SKM-1 (cell line): ENCODE results near the gene PSIP1.
"Not testable (repeated sequence)": the region's sequence is repeated elsewhere in the genome, so short reads cannot be mapped to it uniquely, and the experiment has no call there.

Experiments
- DNase-seq: peaks from one replicate; lab custom pipeline; 2025; ENCODE audit not compliant: unreplicated experiment; lab: John Stamatoyannopoulos, UW

PSIP1 gene

DNA sequence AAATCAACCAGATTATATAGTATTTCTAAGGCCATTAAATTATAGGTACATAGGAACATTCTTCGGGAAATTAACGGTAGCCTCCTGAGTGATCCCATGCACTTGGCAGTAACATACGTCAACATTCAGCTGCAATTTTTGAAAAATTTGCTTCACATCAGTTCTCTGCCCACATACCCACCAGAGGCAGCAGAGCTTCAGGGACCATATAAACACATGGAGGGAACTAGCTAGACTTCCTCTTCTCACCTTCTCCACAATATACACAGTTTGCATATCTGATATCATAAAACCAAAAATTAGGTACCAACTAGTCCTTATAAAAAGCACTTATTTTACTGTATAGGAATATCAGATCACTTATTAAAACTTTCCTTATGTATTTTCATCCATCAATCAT lies 4.8 kb downstream of the PSIP1 start:
- no peak for DNase-seq

DNA sequence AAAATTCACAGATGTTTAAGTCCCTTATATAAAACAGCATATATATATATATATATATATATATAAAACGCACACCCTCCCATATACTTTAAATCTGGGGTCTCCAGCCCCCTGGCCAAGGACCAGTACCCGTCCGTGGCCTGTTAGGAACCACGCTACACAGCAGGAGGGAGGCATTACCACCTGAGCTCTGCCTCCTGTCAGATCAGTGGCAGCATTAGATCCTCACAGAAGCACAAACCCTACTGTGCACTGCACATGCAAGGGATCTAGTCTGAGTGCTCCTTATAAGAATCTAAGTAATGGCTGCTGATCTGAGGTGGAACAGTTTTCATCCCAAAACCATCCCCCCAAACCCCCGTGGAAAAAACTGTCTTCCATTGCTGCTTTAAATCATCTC lies 9.0 kb downstream of the PSIP1 start:
- DNase-seq, result no peak

DNA sequence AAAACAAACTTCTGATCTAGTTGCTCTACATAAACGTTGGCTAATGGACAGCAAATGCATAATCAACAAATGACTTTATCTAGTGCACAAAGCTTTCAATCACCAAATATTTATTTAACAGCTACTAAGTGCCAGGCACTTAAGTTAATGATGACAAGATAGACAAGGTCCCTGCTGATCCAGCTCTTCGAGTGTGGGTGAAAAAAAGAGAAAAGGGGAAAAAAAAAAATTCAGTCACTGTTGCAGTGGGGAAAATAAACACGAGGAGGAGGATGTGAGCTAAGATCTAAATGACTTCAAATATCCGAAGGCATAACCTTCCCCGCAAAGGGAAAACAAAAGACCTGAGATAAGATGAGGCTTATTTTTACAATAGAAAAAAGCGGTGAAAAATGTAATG lies 9.6 kb downstream of the PSIP1 start:
- no peak for DNase-seq

DNA sequence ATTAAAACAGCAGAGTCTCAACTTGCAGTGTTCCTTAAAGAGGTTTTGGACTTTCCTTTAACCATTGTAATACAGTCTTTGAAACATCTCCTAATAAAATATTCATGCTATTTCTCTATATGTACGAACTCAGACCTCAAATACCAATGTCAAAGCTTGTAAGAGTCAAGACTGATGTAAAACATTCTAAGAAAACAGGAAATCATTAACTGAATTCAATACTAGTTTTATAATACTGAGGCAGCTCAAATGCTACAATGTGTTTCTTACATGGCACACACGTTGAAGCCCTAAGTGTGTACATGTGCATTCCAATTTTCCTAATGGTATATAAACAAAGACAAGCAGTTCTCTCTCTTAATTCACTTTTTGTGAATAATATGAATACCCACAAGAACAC lies 11.6 kb downstream of the PSIP1 start:
- no peak for DNase-seq

DNA sequence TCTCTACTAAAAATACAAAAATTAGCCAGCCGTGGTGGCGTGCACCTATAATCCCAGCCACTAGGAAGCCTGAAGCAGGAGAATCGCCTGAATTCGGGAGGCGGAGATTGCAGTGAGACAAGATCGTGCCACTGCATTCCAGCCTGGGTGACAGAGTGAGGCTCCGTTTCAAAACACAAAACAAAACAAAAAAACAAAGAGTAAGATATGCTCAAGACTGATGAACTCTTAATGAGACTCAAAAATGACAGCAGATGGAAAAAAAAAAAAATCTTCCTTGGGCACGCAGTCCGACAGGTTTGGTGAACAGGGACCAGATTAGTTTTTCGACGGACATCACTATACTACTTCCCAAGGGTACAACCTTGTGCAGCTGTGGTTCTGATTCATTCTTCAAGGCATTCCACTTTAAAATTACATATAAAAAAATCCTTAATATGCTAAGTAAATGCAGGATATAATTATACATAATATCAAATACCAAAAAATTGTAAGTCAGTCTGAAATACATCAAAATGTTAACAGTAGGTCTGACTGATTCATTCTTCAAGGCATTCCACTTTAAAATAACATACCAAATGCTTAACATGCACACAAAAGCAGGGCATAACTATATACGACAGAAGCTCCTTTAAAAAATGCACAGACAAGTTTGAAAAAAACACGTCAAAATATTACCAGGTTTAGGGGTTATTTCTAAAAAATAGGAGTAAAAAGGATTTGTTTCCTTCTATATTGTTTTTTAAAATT lies 12.3 kb downstream of the PSIP1 start:
- no peak for DNase-seq

DNA sequence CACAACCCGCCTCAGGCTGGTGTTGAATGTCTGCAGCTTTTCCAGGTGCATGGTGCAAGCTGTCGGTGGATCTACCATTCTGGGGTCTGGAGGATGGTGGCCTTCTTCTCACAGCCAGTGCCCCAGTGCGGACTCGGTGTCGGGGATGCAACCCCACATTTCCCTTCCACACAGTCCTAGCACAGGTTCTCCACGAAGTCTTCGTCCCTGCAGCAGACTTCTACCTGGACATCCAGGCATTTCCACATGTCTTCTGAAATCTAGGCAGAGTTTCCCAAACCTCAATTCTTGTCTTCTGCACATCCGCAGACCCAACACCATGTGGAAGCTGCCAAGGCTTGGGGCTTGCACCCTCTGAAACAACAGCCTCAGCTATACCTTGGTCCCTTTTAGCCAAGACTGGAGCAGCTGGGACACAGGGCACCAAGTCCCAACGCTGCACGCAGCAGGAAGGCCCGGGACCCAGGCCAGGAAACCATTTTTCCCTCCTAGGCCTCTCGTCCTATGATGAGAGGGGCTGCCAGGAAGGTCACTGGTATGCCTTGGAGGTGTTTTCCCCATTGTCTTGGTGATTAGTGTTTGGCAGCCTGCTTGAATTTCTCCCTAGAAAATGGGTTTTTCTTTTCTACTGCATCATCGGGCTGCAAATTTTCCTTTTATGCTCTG lies 18.2 kb downstream of the PSIP1 start:
- DNase-seq, result no peak

DNA sequence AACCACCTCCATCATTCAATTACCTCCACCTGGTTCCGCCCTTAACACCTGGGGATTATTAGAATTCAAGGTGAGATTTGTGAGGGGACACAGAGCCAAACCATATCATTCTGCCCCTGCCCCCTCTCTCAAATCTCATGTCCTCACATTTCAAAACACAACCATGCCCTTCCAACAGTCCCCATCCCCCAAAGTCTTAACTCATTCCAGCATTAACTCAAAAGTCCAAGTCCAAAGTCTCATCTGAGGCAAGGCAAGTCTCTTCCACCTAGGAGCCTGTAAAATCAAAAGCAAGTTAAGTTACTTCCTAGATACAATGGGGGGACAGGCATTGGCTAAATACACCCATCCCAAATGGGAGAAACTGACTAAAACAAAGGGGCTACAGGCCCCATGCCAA lies 18.8 kb downstream of the PSIP1 start:
- DNase-seq, result no peak

DNA sequence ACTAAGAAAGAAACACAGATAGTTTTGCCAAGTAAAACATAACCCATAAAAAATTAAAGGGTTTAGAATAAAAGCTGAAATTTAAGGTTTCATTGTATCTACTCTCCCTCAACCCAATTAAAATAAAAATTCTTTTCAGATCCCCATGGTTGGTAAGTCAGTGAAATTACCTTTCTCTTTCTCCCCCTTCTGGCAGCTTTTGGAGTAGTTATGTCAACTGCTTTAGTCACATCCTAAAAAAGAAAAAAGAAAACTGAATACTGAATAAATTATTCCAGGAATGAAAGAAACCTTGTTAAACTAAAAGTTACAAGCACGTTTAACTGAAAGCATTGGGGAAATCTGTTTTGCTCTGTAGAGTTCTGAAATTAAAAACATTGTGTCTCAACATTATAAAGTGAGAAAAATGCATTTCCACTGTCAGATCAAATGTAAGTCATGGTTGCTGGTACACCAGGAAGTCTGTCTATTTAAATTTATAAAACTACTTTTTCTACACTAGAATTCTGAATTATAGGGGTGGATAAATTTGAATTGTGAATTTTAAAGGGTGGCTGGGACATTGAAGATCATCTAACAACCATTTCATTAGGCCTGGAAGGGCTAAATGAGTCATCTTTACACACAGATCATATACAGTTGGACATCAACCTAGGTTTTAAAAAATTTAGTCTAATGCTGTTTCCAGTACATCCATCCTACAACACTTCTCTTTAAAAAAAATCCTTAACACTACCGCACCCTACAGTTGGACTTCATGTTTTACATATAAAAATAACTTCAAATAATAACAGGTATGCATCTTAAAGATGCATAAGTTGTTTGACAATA lies 24.7 kb downstream of the PSIP1 start:
- DNase-seq, result no peak

DNA sequence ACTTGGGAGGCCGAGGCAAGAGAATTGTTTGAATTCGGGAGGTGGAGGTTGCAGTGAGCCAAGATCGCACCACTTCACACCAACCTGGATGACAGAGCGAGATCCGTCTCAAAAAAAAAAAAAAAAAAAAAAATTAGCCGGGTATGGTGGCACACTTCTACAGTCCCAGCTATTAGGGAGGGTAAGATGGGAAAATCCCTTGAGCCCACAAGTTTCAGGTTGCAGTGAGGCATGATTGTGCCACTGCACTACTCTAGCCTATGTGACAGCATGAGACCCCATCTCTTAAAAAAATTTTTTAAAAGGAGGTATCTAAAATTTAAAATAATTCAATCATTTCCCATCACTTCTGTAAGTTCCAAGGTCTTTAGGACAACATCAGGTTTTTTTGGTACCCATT lies 26.0 kb downstream of the PSIP1 start:
- DNase-seq, result no peak

DNA sequence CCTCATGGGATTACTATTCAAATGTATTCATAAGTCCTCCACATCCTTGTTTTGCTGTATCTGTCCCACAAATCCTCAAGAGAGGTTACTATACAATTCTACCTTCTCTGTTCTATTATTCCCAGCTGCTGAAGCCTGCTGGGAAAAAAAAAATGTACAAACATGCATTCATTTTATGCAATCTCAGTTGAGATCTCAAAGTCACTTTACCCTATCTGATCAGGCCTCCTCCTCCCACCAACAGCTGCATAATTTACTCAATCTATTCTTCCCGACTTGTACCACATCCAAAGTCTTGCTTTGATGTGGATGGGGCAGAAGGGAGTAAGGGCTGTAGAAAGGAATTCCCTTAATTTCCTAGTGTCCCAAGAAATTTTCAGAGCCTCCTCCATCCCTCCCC lies 28.6 kb downstream of the PSIP1 start:
- no peak for DNase-seq

DNA sequence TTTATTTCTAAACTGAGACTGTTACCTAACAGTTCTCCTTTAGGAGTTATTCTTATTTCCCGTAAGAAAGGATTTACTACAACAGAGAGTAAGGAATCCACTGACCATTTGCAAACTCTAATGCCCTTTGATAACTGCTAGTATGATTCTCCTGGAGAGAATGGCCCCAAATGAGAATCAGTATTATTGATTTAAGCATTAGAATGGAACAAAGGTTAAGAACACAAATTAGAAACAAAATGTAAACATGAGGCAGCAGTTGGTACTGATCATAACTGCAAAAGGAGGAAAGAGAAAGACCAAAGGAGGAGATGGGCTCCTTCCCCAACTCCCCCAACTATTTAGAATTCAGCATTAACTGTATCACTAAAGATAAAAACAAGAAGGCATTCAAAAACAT lies 30.7 kb downstream of the PSIP1 start:
- no peak for DNase-seq

DNA sequence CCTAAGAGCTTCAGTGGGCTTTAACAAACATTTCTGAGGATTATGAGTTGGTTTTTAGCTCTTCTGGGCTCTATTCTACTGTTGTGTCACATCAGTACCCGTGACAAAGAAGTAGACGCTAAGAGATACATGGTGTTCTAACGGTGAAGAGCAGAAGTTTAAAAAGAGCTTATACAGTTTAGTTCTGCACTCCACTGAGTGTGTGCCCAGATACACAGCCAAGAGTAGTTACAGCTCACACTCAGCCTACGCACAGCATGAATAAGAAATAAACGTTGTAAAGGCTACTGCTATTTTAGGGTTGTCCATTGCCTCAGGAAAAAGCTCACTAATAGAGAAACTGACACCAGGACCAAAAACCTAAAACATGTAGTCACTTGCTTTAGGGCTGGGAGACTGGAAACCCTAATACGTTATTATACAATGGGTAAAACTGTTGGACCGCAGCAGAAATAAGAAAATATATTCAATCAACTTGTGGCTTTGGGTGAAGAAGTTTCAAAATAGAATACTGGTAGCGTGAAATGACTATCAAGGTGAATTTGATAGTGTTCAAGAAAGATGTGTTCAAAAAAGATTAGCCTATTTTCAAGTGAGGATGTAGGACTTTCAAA lies 34.7 kb downstream of the PSIP1 start:
- no peak for DNase-seq

DNA sequence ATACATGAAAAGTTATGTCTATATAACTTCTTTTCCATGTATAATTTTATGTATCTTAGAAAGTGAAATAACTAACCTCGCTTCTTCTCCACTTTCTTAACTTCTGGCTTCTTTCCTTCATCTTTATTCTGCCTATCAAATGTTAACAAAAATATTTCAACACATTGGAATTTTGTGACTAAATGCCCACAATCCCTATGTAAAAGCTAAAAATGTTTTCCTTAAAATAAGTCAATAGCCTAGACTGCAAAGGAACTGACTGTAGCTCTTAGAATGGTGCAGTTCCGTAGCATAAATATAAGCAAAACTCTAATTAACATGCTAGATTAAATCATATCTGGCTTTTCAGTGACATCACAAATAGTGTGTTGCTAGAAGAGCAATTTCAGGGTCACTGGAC lies 40.9 kb downstream of the PSIP1 start:
- DNase-seq, result no peak

DNA sequence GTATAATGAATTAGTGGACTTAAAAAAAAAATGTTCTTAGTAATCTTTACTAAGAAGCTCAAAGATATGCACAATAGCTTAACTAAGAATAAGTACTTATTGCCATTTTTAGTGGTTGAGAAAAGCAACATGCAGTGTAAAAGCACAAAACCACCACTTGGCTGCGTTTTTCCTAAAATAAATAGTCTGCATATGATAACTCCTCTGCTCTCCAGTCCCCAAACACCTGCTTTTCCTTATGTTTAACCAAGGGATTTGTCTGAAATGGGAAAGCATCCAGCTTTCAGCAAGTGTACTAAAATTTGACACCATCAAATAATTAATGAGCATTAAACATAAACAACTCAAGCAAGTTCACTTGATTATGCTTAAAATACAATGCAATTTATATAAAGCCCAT lies 41.4 kb downstream of the PSIP1 start:
- no peak for DNase-seq

DNA sequence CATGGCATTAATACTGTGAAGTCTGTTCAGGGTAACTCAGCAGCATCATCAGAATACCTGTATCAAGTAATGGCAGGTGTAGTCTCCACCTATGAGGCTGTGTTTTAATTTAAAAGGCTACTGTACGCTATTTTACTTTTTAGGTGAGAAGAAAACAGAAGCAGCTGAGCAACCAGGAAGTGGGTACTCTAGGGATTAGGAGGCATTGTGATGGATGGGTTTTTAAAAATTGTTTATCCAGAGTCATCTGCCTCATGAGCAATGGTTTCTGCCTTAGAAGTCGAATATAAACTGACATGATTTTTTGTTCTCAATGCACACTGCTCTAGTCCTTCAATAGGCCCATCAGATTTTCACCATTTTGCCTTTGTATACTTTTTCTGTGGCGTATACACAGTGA lies 42.6 kb downstream of the PSIP1 start:
- DNase-seq, result no peak

DNA sequence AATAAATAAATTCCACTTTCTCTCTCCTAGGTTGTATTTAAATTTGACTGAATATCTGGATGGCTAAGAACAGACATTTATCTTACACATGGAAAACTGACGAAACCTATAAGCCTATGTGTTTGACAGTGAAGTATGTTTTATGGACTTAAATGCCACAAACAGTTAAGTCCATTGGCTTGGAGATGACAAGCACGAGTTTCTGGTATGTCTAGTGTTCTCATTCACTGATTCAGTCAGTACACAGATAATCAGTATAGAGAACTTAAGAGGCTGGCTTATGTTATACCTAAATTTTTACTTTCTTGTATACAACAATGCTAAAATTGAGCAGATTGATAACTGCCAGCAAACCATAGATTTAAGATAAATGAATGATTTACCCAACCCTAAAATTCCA lies 49.2 kb downstream of the PSIP1 start:
- DNase-seq, result no peak

DNA sequence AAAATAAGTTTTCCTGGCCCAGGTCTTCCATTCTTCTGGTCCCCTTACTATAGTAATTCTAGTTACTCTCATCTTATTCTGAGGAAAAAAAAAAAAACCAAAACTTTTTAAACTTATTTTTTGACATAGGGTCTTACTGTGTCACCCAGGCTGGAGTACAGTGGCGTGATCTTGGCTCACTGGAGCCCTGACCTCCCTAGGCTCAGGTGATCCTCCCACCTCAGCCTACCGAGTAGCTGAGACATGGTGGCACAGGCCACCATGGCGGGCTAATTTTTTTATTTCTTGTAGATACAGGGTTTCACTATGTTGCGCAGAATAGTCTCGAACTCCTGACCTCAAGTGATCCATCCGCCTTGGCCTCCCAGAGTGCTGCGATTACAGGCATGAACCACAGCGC lies 49.7 kb downstream of the PSIP1 start:
- no peak for DNase-seq

DNA sequence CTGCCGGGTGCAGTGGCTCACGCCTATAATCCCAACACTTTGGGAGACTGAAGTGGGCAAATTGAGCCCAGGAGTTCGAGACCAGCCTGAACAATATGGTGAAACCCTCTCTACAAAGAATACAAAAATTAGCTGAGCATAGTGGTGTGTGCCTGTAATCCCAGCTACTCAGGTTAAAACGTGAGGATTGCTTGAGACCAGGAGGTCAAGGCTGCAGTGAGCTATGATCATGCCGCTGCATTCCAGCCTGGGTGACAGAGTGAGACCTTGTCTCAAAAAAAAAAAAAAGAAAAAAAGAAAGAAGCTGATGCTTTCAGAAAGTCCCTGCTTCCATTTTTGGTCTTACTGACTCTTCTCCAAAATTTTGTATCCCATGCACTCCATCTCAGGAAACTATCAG lies 56.8 kb downstream of the PSIP1 start:
- DNase-seq, result no peak

DNA sequence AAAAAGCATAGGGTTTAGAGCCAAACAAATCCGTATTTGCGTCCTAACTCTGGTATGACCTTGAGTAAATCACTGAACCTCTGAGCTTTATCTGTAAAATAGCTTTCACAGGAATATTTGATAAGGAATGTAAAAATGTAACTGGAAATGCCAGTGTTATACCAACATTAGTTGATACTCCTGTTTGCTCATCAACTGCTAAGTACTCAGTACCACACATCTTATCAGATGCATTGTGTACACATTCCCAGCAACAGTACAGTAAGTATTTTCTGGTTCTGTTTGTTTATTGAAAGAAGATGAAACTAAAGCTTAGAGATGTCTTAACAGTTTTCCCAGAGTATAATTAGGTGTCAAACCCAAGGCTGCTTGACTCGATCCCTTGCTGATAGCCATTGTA lies 66.6 kb downstream of the PSIP1 start:
- DNase-seq, result no peak

DNA sequence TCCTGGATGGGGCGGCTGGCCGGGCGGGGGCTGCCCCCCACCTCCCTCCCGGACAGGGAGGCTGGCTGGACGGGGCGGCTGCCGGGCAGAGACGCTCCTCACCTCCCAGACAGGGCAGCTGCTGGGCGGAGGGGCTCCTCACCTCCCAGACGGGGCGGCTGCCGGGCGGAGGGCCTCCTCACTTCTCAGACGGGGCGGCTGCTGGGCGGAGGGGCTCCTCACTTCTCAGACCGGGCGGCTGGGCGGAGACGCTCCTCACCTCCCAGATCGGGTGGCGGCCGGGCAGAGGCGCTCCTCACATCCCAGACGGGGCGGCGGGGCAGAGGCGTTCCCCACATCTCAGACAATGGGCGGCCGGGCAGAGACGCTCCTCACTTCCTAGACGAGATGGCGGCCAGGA lies 68.5 kb downstream of the PSIP1 start:
- DNase-seq, result not testable (repeated sequence)

DNA sequence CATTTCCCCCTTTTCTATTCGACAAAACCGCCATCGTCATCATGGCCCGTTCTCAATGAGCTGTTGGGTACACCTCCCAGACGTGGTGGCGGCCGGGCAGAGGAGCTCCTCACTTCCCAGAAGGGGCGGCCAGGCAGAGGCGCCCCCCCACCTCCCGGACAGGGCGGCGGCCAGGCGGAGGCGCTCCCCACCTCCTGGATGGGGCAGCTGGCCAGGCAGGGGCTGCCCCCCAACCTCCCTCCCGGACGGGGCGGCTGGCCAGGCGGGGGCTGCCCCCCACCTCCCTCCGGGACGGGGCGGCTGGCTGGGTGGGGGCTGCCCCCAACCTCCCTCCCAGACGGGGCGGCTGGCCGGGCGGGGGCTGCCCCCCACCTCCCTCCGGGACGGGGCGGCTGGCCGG lies 68.9 kb downstream of the PSIP1 start:
- DNase-seq, result not testable (repeated sequence)

DNA sequence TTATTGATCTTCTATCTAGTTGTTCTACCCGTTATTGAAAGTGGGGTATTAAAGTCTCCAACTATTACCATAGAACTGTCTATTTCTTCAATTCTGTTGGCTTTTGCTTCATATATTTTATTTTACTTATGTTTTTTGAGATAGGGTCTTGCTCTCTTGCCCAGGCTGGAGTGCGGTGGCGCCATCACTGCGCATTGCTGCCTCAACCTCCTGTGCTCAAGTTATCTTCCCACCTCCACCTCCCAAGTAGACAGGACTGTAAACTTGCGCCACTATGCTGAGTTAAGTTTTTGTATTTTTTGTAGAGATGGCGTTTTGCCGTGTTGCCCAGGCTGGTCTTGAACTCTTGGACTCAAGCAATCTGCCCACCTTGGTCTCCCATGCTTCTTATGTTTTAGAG lies 71.9 kb downstream of the PSIP1 start:
- no peak for DNase-seq
